Astrocyte of the cerebellum (primary cell): ENCODE results near the gene SLC9A9.

ENCODE experiments used
- DNase-seq: peaks from one replicate; pipeline ENCODE4 v3.0.0-alpha.2; 2011; ENCODE audit warnings: low read depth
- H3K4me3 ChIP-seq: 2 replicates; pipeline ENCODE4 v1.5.1; 2011; ENCODE audit warnings: mild to moderate bottlenecking, low read depth, low read length, moderate library complexity
- in situ Hi-C: cut with HindIII; loops from 2 replicates; pipeline ENCODE4 v1.10.0; 2017; ENCODE audit warnings: low sequenced_read_pairs
- TF ChIP-seq, protein P1 (sequence below): IDR thresholded peaks from 2 replicates; pipeline ENCODE4 v1.5.1; 2012; ENCODE audit warnings: low read length, low read depth, moderate library complexity, mild to moderate bottlenecking; ENCODE audit errors: missing control alignments

Gene SLC9A9

DNA sequence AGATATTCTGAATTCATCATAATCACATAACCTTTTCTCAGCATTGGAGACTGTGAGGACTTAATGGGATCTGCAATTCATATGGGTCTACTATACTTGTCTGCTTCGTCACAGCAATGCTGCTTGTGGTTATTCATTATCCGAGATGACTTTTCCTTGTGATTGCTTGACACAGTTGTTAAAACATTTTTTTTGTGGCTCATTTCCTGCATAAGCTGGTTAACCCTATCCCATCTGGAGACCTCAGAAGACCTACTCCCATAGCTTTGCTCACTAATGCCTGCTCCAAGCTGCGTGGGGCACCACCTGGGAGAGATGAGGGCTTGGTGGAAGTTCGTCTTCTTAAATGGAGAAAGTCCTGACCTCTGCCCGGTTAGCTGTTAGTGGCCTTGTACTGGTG lies 367.9 kb downstream of the SLC9A9 start:
- TF ChIP-seq, protein P1, sequence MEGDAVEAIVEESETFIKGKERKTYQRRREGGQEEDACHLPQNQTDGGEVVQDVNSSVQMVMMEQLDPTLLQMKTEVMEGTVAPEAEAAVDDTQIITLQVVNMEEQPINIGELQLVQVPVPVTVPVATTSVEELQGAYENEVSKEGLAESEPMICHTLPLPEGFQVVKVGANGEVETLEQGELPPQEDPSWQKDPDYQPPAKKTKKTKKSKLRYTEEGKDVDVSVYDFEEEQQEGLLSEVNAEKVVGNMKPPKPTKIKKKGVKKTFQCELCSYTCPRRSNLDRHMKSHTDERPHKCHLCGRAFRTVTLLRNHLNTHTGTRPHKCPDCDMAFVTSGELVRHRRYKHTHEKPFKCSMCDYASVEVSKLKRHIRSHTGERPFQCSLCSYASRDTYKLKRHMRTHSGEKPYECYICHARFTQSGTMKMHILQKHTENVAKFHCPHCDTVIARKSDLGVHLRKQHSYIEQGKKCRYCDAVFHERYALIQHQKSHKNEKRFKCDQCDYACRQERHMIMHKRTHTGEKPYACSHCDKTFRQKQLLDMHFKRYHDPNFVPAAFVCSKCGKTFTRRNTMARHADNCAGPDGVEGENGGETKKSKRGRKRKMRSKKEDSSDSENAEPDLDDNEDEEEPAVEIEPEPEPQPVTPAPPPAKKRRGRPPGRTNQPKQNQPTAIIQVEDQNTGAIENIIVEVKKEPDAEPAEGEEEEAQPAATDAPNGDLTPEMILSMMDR: no peak
- in situ Hi-C loops: no loop called here
- peak; percentile 29 for DNase-seq
- H3K4me3 ChIP-seq: no peak overlapping the region

DNA sequence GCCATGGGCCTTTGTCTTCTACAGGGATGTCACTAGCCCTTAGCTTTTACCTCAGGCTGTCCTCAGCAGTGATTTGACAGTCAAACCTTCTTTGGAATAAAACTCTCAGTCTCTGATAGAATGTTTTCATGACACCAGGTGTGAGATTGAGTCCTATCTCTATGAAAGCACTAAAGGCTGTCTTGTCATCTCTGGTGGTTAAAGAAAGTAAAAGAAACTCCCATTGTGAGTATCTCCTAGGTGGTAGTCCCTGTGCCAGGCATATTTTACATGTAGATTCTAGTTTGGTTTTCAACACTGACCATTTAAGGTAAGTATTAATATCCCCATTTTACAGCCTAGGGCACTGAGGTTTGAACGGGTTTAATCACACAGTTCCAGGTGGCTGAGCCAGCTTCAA lies 368.5 kb downstream of the SLC9A9 start:
- in situ Hi-C loops: no loop called here
- no peak overlapping the region for H3K4me3 ChIP-seq
- TF ChIP-seq, protein P1: no peak
- DNase-seq: no peak

DNA sequence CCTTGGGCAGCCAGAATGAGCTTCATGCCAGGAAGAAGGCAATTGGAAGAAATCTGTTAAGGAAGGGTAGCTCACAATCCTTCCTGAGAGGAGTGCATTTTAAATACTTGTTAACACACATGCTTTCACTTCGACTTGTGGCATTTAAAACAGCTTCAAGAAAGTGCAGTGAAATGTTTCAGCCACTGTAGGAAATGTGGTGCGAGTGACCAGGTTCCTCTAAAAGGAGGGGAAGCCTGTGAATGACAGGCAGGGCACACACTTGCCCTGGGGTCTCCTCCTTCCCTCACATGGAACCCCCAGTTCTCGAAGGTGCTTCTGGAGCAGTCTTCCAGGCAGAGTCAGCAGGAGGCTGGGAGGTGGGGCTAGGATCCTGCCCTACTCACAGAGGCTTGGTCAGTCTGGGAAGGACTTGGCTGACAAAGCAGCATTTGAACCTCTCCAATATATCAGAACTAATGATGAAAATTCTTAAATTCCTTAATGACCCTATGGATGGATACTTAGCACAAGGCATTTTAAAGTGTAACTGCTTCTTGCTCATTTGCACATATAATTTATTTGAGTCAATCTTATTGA lies 370.1 kb downstream of the SLC9A9 start:
- in situ Hi-C loops: no loop called here
- TF ChIP-seq, protein P1: no peak
- DNase-seq: no peak
- no peak overlapping the region for H3K4me3 ChIP-seq

DNA sequence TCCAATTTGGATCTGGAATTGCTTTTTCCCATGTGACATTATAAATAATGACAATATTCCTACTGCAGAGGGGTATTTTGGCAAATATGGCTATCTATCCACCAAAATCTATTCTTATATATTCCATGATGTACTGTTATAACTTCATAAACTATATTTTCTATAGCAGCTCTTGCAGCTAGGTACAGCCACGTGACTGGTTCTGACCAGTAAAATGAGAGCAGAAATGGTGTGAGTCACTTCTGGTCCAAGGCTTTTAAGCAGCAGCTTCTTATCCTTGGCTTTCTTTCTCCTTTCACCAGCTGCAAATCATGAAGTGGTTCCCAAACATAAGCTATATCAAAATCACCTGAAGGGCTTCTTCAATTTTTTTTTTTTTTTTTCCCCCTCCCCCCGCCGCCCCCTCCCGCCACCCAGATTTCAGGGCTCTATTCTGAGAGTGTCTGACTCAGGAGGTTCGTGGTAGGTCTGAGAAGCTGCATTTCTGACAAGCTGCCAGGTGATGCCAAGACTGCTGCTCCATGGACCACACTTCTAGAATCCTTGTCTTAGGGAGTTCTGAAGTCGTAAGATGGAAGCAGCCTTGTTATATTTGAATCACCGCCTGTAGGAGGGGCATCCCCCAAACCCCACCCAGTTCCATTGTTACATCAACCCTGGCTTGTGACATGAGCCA lies 371.2 kb downstream of the SLC9A9 start:
- H3K4me3 ChIP-seq: no peak overlapping the region
- TF ChIP-seq, protein P1: no peak
- no peak for DNase-seq
- in situ Hi-C loops: no loop called here

DNA sequence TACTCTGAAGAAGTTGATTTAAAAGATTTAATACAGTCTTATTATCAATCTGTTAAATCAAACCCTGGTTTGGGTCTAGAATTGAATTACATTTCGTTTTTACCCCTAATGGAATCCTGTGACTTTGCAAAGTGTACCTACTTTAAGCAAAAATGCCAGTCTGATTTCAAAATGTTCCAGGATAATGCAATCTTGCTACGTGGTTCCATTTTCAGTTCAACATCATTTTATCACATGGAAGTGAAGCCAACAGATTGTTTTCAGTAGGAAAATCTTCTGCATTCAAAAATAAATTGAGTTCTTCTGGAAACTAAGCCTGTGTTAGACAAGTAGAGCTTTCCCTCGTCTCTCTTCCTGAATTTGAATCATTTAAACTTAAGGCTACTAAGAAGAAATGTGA lies 372.3 kb downstream of the SLC9A9 start:
- DNase-seq: no peak
- TF ChIP-seq, protein P1: no peak
- no peak overlapping the region for H3K4me3 ChIP-seq
- in situ Hi-C loops: no loop called here

DNA sequence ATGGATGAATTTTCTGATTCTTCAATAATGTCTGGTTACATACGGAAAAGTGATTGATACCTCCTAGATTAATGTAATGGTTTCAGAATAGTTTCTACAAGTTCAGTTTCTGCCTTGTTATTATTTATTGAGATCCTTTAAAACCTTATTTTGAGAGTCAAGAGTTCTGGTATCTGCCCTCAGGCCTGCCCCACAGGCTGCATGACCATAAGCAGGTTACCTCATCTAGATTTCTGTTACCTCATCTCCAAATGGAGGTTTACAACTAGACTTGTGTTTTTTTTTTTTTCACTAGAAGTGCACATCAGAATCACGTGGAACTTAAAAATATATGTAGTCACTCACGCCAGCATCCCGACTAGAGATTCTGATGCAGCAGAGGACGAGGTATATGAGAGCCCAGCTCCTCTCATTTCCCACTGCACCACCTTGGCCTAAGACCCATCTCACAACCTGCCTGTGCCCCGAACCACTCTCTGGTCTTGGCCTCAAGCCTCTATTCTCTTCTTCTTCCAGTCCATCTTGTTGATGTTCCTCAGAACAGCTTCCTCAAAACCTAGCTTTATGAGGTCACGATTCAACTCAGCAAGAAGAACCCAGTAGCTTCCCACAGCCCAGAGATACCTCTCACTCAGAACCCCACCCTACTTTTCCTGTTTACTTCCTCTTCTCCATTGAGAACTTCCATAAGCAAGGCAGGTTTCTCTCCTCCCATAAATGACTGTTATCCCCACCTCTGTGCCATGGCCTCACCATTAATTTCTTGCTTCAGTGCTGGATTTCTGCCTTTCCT lies 375.3 kb downstream of the SLC9A9 start:
- H3K4me3 ChIP-seq: no peak overlapping the region
- no peak for DNase-seq
- TF ChIP-seq, protein P1: no peak
- in situ Hi-C loops: no loop called here
